D341Med (cell line): ENCODE results near the gene FBXO33.
A peak's percentile ranks its signal among the peaks of the same experiment; 100 is the strongest.
"Not testable (repeated sequence)": the region's sequence is repeated elsewhere in the genome, so short reads cannot be mapped to it uniquely, and the experiment has no call there.

Experiments used
- DNase-seq: peaks from one replicate; pipeline ENCODE4 v3.0.0; 2012; ENCODE audit warnings: low spot score

FBXO33 gene

GRCh38 chr14:39372656-39373055, 59.6 kb downstream of the FBXO33 start:
- no peak for DNase-seq

GRCh38 chr14:39370415-39370814, 61.8 kb downstream of the FBXO33 start:
- DNase-seq: no peak

- no peak for DNase-seq
Observed at GRCh38 chr14:39369029-39369428, 63.2 kb downstream of the FBXO33 start.

GRCh38 chr14:39368261-39368959, 63.8 kb downstream of the FBXO33 start:
- DNase-seq: peak; percentile 70

GRCh38 chr14:39367387-39367751, 64.9 kb downstream of the FBXO33 start:
- DNase-seq: no peak

GRCh38 chr14:39366460-39367386, 65.5 kb downstream of the FBXO33 start:
- no peak for DNase-seq

GRCh38 chr14:39365354-39365753, 66.9 kb downstream of the FBXO33 start:
- no peak for DNase-seq

GRCh38 chr14:39364509-39364908, 67.7 kb downstream of the FBXO33 start:
- no peak for DNase-seq

GRCh38 chr14:39361556-39361955, 70.7 kb downstream of the FBXO33 start:
- DNase-seq: not testable (repeated sequence)

GRCh38 chr14:39360316-39360715, 71.9 kb downstream of the FBXO33 start:
- no peak for DNase-seq

GRCh38 chr14:39359069-39359468, 73.2 kb downstream of the FBXO33 start:
- not testable (repeated sequence) for DNase-seq

- DNase-seq: no peak
Observed at GRCh38 chr14:39351708-39352107, 80.5 kb downstream of the FBXO33 start.

GRCh38 chr14:39350866-39351265, 81.4 kb downstream of the FBXO33 start:
- no peak for DNase-seq
